ENCODE data around the gene NKX1-1. TPM values are rescaled to one million over a fixed set of nuclear protein-coding genes. Genes with fewer than 3 reads are reported as not detected.
"Not testable (repeated sequence)": the region's sequence is repeated elsewhere in the genome, so short reads cannot be mapped to it uniquely, and the experiment has no call there.

NKX1-1 gene
- total RNA-seq, 1 experiment from 2014 or later, result not detected

- DNase-seq (ENCODE audit: low read depth, low spot score), result no peak
- in situ Hi-C loops (cut with HindIII; ENCODE audit: low pct_unique_long_range_greater_than_20kb, low sequenced_read_pairs), result no loop called here
Observed at GRCh38 chr4:1398681-1399507, 7.3 kb downstream of the NKX1-1 start.

GRCh38 chr4:1396806-1397455, 9.3 kb downstream of the NKX1-1 start:
- no peak for DNase-seq (ENCODE audit: low read depth, low spot score)
- in situ Hi-C loops (cut with HindIII; ENCODE audit: low pct_unique_long_range_greater_than_20kb, low sequenced_read_pairs), result no loop called here

DNA sequence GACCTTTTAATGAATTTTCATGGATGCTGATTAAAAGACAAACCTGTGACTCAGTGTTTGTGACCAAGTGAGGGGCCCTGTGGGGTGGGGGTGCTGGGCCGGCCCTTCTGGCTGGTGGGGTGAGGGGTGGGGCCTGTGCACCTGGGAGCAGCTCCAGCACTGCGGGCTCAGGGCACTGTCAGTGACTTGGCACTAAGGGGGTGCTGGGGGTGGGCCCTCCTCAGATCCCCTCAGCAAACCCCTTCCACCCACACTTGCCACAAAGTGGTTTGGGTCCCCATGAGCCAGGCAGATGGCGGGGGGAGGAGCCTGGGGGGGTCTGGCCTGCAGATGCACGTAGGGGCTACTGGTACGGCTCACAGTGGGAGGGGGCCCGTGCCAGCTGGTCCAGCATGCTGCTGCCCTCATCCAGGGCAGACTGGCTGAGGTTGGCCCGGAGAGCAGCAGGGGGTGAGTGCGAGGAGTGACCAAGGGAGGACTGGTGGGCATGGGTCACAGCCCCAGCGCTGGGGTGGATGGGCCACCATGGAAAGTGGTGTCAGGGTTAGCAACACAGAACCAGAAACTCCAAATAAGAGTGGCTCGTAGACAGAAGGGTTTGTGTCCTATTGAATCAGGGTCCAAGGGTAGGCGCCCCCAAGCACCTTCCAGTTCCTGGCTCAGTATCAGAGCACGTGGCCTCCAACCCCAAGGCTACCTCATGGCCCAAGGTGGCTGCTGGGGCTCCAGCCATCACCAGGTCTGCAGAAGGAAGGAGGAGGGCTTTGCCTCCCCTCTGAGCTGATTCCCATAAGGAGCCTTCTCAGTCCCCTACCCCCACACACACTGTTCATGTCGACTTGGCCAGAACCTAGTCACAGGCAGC, 10.1 kb downstream of the NKX1-1 start:
- in situ Hi-C loops (cut with HindIII; ENCODE audit: low pct_unique_long_range_greater_than_20kb, low sequenced_read_pairs), result no loop called here
- DNase-seq (ENCODE audit: low read depth, low spot score), result no peak

DNA sequence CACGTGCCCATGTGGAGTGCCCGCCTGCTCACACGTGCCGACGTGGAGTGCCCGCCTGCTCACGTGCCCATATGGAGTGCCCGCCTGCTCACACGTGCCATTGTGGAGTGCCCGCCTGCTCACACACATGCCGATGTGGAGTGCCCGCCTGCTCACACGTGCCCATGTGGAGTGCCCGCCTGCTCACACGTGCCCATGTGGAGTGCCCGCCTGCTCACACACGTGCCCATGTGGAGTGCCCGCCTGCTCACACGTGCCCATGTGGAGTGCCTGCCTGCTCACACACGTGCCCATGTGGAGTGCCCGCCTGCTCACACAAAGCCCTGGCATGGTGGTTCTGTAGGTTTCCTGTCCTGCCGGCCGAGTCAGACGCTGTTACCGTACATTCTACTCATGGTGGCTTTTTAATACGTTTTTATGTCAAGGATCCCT, 10.8 kb downstream of the NKX1-1 start:
- in situ Hi-C loops (cut with HindIII; ENCODE audit: low pct_unique_long_range_greater_than_20kb, low sequenced_read_pairs); DNase-seq (ENCODE audit: low read depth, low spot score): not testable (repeated sequence)

DNA sequence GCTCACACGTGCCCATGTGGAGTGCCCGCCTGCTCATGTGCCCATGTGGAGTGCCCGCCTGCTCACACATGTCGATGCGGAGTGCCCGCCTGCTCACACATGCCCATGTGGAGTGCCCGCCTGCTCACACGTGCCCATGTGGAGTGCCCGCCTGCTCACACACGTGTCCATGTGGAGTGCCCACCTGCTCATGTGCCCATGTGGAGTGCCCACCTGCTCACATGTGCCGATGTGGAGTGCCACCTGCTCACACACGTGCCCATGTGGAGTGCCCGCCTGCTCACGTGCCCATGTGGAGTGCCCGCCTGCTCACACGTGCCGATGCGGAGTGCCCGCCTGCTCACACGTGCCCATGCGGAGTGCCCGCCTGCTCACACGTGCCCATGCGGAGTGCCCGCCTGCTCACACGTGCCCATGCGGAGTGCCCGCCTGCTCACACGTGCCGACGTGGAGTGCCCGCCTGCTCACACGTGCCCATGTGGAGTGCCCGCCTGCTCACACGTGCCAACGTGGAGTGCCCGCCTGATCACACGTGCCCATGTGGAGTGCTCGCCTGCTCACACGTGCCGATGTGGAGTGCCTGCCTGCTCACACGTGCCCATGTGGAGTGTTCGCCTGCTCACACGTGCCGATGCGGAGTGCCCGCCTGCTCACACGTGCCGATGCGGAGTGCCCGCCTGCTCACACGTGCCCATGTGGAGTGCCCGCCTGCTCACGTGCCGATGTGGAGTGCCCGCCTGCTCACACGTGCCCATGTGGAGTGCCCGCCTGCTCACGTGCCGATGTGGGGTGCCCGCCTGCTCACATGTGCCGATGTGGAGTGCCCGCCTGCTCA, 11.5 kb downstream of the NKX1-1 start:
- in situ Hi-C loops (cut with HindIII; ENCODE audit: low pct_unique_long_range_greater_than_20kb, low sequenced_read_pairs); DNase-seq (ENCODE audit: low read depth, low spot score): not testable (repeated sequence)

GRCh38 chr4:1393866-1394265, 12.4 kb downstream of the NKX1-1 start:
- in situ Hi-C loops (cut with HindIII; ENCODE audit: low pct_unique_long_range_greater_than_20kb, low sequenced_read_pairs), result no loop called here

DNA sequence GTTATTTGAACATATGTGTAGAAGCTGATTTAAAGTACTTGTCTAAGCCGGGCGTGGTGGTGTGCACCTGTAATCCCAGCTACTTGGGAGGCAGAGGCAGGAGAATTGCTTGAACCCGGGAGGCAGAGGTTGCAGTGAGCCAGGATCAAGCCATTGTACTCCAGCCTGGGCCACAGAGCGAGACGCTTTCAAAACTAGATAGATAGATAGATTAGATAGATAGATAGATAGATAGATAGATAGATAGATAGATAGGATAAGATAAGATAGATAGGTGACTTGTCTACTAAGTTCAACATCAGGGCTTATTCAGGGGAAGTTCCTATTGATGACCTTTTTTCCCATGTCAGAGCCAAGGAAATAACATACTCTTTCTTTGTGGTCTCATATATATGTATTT, 12.9 kb downstream of the NKX1-1 start:
- DNase-seq (ENCODE audit: low read depth, low spot score); in situ Hi-C loops (cut with HindIII; ENCODE audit: low pct_unique_long_range_greater_than_20kb, low sequenced_read_pairs): not testable (repeated sequence)

More at GRCh38 chr4:1393866-1394265, 12.4 kb downstream of the NKX1-1 start:
- no peak for DNase-seq (ENCODE audit: low read depth, low spot score)

GRCh38 chr4:1385373-1386340, 20.6 kb downstream of the NKX1-1 start:
- in situ Hi-C loops (cut with HindIII; ENCODE audit: low pct_unique_long_range_greater_than_20kb, low sequenced_read_pairs), result no loop called here
- no peak for DNase-seq (ENCODE audit: low read depth, low spot score)

GRCh38 chr4:1384675-1385372, 21.4 kb downstream of the NKX1-1 start:
- in situ Hi-C loops (cut with HindIII; ENCODE audit: low pct_unique_long_range_greater_than_20kb, low sequenced_read_pairs), result no loop called here
- DNase-seq (ENCODE audit: low read depth, low spot score), result no peak

DNA sequence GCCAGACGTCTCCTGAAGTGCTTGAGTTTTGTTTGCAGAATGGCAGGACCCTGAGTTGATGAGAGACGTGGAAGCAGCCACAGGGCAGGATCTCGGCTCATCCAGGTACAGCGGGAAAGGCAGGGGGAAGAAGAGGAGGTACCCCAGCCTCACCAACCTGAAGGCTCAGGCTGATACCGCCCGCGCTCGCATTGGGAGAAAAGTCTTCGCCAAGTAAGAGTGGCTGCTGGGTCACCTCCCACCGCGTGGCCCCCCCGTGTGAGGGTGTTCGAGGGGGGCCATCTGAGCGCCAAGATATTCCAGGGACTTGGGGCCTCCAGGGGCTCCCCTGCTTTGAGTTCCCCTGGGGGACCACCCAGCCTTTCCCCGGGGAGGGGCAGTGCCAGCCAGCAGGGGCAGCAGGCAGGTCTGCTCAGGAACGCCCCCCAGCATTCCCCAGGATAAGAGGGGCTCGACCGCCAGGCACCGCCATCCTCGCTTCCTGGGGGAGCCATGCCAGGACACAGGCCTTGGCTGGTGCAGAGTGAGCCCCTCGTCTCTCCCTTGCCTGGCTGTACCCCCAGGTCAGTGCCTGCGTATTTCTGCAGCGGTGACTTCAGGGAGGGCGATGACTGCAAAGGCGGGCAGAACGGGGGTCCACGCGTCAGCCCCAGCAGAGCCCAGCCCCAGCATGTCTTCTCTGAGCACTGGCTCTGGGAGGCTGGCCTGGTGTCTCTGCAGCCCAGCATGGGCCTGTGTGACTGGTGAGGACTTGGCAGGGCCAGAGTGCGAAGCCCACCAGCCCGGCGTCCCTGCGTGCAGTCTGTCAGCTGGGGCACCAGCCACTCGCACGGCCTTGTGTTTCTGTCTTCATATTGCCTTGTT, 22.3 kb downstream of the NKX1-1 start:
- in situ Hi-C loops (cut with HindIII; ENCODE audit: low pct_unique_long_range_greater_than_20kb, low sequenced_read_pairs), result no loop called here

GRCh38 chr4:1382776-1383727, 23.2 kb downstream of the NKX1-1 start:
- no peak for DNase-seq (ENCODE audit: low read depth, low spot score)
- in situ Hi-C loops (cut with HindIII; ENCODE audit: low pct_unique_long_range_greater_than_20kb, low sequenced_read_pairs), result no loop called here

More for the DNA sequence above, 22.3 kb downstream of the NKX1-1 start:
- DNase-seq (ENCODE audit: low read depth, low spot score), result no peak

- in situ Hi-C loops (cut with HindIII; ENCODE audit: low pct_unique_long_range_greater_than_20kb, low sequenced_read_pairs), result no loop called here
- DNase-seq (ENCODE audit: low read depth, low spot score), result no peak
Observed at GRCh38 chr4:1381944-1382541, 24.2 kb downstream of the NKX1-1 start.

DNA sequence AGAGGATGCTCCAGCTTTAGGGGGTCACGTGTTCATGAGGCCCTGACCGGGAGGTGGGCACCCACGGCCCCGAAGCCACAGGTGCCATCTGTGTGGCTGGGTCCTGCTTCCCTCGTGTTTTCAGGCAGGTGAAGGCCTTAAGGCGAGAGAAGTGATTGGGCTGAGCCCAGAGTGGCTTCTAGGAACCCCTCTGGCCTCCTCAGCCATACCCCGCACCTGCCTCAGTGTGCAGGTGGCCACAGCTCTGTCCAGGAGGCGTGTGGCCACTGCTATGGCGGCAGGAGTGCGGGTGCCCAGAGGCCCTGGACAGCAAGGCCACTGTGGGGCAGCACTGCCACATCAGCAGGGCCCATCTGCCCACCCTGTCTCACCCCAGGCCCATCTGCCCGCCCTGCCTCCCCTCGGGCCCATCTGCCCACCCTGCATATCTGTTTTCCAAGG, 25.0 kb downstream of the NKX1-1 start:
- in situ Hi-C loops (cut with HindIII; ENCODE audit: low pct_unique_long_range_greater_than_20kb, low sequenced_read_pairs), result no loop called here
- no peak for DNase-seq (ENCODE audit: low read depth, low spot score)

Measured in SK-MEL-5 (cell line).